GM21447 (cell line): ENCODE measurements around the gene NUDT1.

Experiments used
- ATAC-seq: cut with Tn5 transposase; IDR thresholded peaks from one replicate; pipeline ENCODE4 v1.9.1; 2021; ENCODE audit not compliant: unreplicated experiment

NUDT1 gene

GRCh38 chr7:2241580-2242540 lies at the start of gene NUDT1, which contains the start of gene MRM2:
Gene NUDT1 (plus strand): TSS chr7:2242226. CDS start chr7:2244575, 2,349 bp downstream.
Gene MRM2 (minus strand): TSS chr7:2242205. CDS start chr7:2242169, 36 bp downstream.
- ATAC-seq: peak; percentile 48

- ATAC-seq: no peak
These were observed 49.0 kb upstream of the NUDT1 start for GRCh38 chr7:2192831-2193534.

GRCh38 chr7:2193575-2194305 lies 48.3 kb upstream of the NUDT1 start:
- no peak for ATAC-seq

GRCh38 chr7:2195400-2196246 lies 46.4 kb upstream of the NUDT1 start:
- no peak for ATAC-seq

- ATAC-seq: no peak
These were observed 45.3 kb upstream of the NUDT1 start for GRCh38 chr7:2196381-2197378.

GRCh38 chr7:2197436-2198155 lies 44.4 kb upstream of the NUDT1 start:
- ATAC-seq: no peak

GRCh38 chr7:2198206-2198605 lies 43.8 kb upstream of the NUDT1 start:
- ATAC-seq: no peak

- no peak for ATAC-seq
These were observed 43.3 kb upstream of the NUDT1 start for GRCh38 chr7:2198760-2199159.

- no peak for ATAC-seq
These were observed 42.5 kb upstream of the NUDT1 start for GRCh38 chr7:2199528-2199927.

- no peak for ATAC-seq
These were observed 42.0 kb upstream of the NUDT1 start for GRCh38 chr7:2199956-2200583.

- no peak for ATAC-seq
These were observed 41.4 kb upstream of the NUDT1 start for GRCh38 chr7:2200584-2200980.

GRCh38 chr7:2201128-2201527 lies 40.9 kb upstream of the NUDT1 start:
- ATAC-seq: no peak

- no peak for ATAC-seq
These were observed 40.2 kb upstream of the NUDT1 start for GRCh38 chr7:2201686-2202360.

GRCh38 chr7:2202361-2202761 lies 39.7 kb upstream of the NUDT1 start:
- no peak for ATAC-seq

- ATAC-seq: no peak
These were observed 38.9 kb upstream of the NUDT1 start for GRCh38 chr7:2202901-2203765.

- ATAC-seq: peak; percentile 57
These were observed 38.2 kb upstream of the NUDT1 start for GRCh38 chr7:2203766-2204300.
